NCI-H128 (cell line): ENCODE results near the gene ADISSP.

Source experiments
- DNase-seq: peaks from one replicate; lab custom pipeline; 2025; ENCODE audit not compliant: unreplicated experiment; lab: John Stamatoyannopoulos, UW

ADISSP gene

GRCh38 chr20:3781153-3781910 lies 13.8 kb upstream of the ADISSP start, which contains the start of gene SPEF1:
Gene SPEF1 (minus strand): TSS chr20:3781448. CDS start chr20:3781287, 161 bp downstream.
- DNase-seq, result peak; percentile 49

GRCh38 chr20:3778976-3779375 lies 11.4 kb upstream of the ADISSP start:
- DNase-seq, result no peak

GRCh38 chr20:3777716-3778629 lies 10.4 kb upstream of the ADISSP start:
- no peak for DNase-seq

GRCh38 chr20:3777381-3777715 lies 9.8 kb upstream of the ADISSP start:
- DNase-seq, result no peak

GRCh38 chr20:3775457-3776108 lies 8.0 kb upstream of the ADISSP start:
- DNase-seq, result no peak

GRCh38 chr20:3771552-3772058 lies 4.1 kb upstream of the ADISSP start:
- no peak for DNase-seq

GRCh38 chr20:3768342-3769130 lies 983 bp upstream of the ADISSP start:
- DNase-seq, result peak; percentile 62

GRCh38 chr20:3767110-3767426 lies 485 bp downstream of the ADISSP start:
- DNase-seq, result no peak

- DNase-seq, result no peak
These were observed 987 bp downstream of the ADISSP start for GRCh38 chr20:3766422-3767109.

GRCh38 chr20:3765171-3765882 lies 2.2 kb downstream of the ADISSP start:
- no peak for DNase-seq

- no peak for DNase-seq
These were observed 2.9 kb downstream of the ADISSP start for GRCh38 chr20:3764659-3765058.

- DNase-seq, result no peak
These were observed 3.6 kb downstream of the ADISSP start for GRCh38 chr20:3763671-3764601.

- no peak for DNase-seq
These were observed 6.8 kb downstream of the ADISSP start for GRCh38 chr20:3760655-3761348.

GRCh38 chr20:3759884-3760283 lies 7.7 kb downstream of the ADISSP start:
- DNase-seq, result no peak

GRCh38 chr20:3759316-3759823 lies 8.2 kb downstream of the ADISSP start:
- no peak for DNase-seq

- DNase-seq, result no peak
These were observed 9.0 kb downstream of the ADISSP start for GRCh38 chr20:3758566-3758965.

GRCh38 chr20:3757268-3757667 lies 10.3 kb downstream of the ADISSP start:
- no peak for DNase-seq
